Prostate gland (tissue), 2 donors: Measurements from ENCODE around the gene MED15.

Source experiments
- CTCF ChIP-seq, 4 experiments: fragments of 200-600 bp in 2 of 4; fragments of 450-650 bp in 2 of 4; sonication (generic) in 2 of 4; IDR thresholded peaks; 1 replicate in 3 of 4; 2 replicates in 1 of 4; pipeline ENCODE4 v1.5.1; 2016 to 2019; ENCODE audit warnings: antibody characterized with exemption in 4 of 4, mild to moderate bottlenecking in 2 of 4, moderate library complexity in 2 of 4
- POLR2A ChIP-seq: fragments of 450-650 bp; IDR thresholded peaks from one replicate; pipeline ENCODE4 v1.6.1; 2016; ENCODE audit warnings: antibody characterized with exemption, mild to moderate bottlenecking
- POLR2AphosphoS5 ChIP-seq: sonication (generic); formaldehyde crosslinking; IDR thresholded peaks from one replicate; pipeline ENCODE4 v1.6.1; 2017; ENCODE audit warnings: antibody characterized with exemption

- no peak for TF ChIP-seq CTCF (IDR thresholded peaks at IDR 0.05)
- TF ChIP-seq POLR2A = no peak
- no peak for TF ChIP-seq POLR2AphosphoS5
Measured at GRCh38 chr22:20636075-20636812, 128.8 kb downstream of the MED15 start.
